ENCODE measurements around the gene ANKDD1B. TPM values are rescaled to one million over a fixed set of nuclear protein-coding genes. Genes with fewer than 3 reads are reported as not detected.

Gene ANKDD1B
- total and polyA plus RNA-seq, 12 donors, result 0.04 to 0.37 (median 0.21) TPM; not detected in 6

DNA sequence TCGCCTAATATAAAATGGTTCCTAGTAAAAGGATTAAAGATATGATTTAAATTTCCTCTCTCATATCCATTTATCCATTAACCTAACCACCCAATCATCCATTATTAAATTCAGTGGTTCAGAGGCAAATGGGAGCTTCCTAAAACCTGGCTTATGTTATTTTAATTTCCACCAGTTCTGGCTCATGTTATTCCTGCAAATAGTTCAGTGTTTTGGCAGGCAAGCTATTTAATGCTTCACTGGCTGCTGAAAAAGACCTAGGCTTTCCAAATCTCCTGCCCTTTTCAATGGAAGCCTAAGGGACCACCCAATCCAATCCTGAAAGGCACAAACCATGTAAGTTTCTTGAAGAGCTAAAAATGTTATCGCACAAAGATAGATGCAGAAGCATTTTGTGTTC, 53.7 kb downstream of the ANKDD1B start:
- DNase-seq (no peak), ATAC-seq (no peak)
- intact Hi-C loops (cut with DNase I), result loop anchor here in 2 of 10 donors (5.0 to 10.0 kb wide), 2 partner anchors 150 to 1918 kb away; partner anchors contain the start of genes CERT1 (in 1 of the 2) and POLK (in 1 of the 2)
- TF ChIP-seq, protein P1, sequence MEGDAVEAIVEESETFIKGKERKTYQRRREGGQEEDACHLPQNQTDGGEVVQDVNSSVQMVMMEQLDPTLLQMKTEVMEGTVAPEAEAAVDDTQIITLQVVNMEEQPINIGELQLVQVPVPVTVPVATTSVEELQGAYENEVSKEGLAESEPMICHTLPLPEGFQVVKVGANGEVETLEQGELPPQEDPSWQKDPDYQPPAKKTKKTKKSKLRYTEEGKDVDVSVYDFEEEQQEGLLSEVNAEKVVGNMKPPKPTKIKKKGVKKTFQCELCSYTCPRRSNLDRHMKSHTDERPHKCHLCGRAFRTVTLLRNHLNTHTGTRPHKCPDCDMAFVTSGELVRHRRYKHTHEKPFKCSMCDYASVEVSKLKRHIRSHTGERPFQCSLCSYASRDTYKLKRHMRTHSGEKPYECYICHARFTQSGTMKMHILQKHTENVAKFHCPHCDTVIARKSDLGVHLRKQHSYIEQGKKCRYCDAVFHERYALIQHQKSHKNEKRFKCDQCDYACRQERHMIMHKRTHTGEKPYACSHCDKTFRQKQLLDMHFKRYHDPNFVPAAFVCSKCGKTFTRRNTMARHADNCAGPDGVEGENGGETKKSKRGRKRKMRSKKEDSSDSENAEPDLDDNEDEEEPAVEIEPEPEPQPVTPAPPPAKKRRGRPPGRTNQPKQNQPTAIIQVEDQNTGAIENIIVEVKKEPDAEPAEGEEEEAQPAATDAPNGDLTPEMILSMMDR (IDR thresholded peaks at IDR 0.05), result no peak
- Histone ChIP-seq H3K4me1 (peaks cover 0 to 21% (median 12%) of the 10 kb centered on the region in 9 donors), H3K4me3 (no peak overlapping the region), H3K27ac (no peak overlapping the region), H3K27me3 (no peaks in the 10 kb centered on the region), H3K36me3 (no peaks in the 10 kb centered on the region), H3K9me3 (no peaks in the 10 kb centered on the region)
- 96 to 99% methylated on average over 2 of the region's 2 CpGs for WGBS, 2 donors

GRCh38 chr5:75666801-75667200, 55.5 kb downstream of the ANKDD1B start:
- peaks cover 0 to 21% (median 12%) of the 10 kb centered on the region in 9 donors for H3K4me1 ChIP-seq
- ATAC-seq (no peak), DNase-seq (no peak)
- no peaks in the 10 kb centered on the region for H3K27me3 ChIP-seq
- TF ChIP-seq, protein P1 (IDR thresholded peaks at IDR 0.05), result no peak
- intact Hi-C loops (cut with DNase I), result loop anchor here in 1 of 10 donors (10.0 kb wide), 1 partner anchor 152 kb away; the partner anchor contains the start of genes CERT1 and POLK
- H3K27ac ChIP-seq, result no peak overlapping the region
- WGBS, 2 donors, result 84 to 87% methylated on average over 6 of the region's 6 CpGs
- H3K9me3 ChIP-seq, result no peaks in the 10 kb centered on the region
- H3K4me3 ChIP-seq, result no peak overlapping the region
- H3K36me3 ChIP-seq, result no peaks in the 10 kb centered on the region

DNA sequence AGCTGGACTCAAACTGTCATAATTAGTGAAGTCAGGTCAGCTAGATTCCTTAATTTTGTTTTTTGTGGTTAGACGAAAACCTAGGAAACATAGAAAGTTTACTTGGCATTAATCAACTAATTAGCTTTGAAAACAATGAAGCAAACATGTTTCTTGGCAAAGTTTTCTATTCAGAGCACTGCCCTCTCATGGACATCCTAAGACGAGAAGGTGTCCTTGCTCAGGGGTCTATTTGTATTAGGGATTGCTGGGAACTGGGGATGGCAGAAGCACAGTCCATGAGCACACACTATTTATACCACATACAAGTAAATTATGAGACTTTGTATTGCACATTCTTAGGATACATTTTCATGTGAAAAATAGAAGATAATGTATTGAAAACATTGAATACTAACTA, 56.3 kb downstream of the ANKDD1B start:
- DNase-seq (no peak), ATAC-seq (no peak)
- TF ChIP-seq, protein P1 (IDR thresholded peaks at IDR 0.05), result peak in 3 of 9 donors; percentile 29 to 39 (median 35)
- H3K4me3 ChIP-seq, result no peak overlapping the region
- H3K36me3 ChIP-seq, result peaks cover 0 to 7% (median 0%) of the 10 kb centered on the region in 9 donors
- no peaks in the 10 kb centered on the region for H3K27me3 ChIP-seq
- H3K27ac ChIP-seq, result no peak overlapping the region
- WGBS, 2 donors, result 34 to 48% methylated on average over 2 of the region's 2 CpGs
- peaks cover 0 to 21% (median 12%) of the 10 kb centered on the region in 9 donors for H3K4me1 ChIP-seq
- H3K9me3 ChIP-seq, result no peaks in the 10 kb centered on the region
- intact Hi-C loops (cut with DNase I), result loop anchor here in 1 of 10 donors (10.0 kb wide), 1 partner anchor 153 kb away; the partner anchor contains the start of genes CERT1 and POLK

DNA sequence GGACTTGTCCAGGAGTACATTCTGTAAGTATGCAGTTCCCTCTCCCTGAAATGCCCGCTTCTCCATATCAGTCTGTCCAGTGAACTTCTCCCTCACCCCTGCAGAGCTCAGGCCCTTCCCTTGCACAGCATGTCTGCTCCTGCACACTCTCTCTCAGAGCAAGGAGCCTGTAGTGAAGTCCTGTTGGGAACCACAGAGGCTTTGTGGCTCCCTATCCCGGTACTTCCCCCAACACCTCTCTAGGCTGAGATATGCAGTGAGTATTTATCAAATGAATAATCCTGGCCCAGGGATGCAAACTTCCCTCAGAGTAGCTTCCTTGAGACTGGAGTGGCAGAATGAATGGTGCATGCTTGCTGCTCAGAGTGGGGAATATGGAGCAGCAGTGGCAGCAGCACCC, 57.2 kb downstream of the ANKDD1B start:
- 81 to 83% methylated on average over 2 of the region's 2 CpGs for WGBS, 2 donors
- ATAC-seq, result peak in 4 of 8 donors; percentile 21 to 51 (median 29)

More for the DNA sequence above, 57.2 kb downstream of the ANKDD1B start:
- Histone ChIP-seq H3K4me1 (peaks cover 0 to 21% (median 12%) of the 10 kb centered on the region in 9 donors), H3K9me3 (no peaks in the 10 kb centered on the region), H3K27ac (no peak overlapping the region), H3K36me3 (peaks cover 0 to 16% (median 0%) of the 10 kb centered on the region in 9 donors), H3K27me3 (no peaks in the 10 kb centered on the region), H3K4me3 (no peak overlapping the region)
- TF ChIP-seq, protein P1 (IDR thresholded peaks at IDR 0.05), result no peak
- intact Hi-C loops (cut with DNase I), result loop anchor here in 1 of 10 donors (10.0 kb wide), 1 partner anchor 154 kb away; the partner anchor contains the start of genes CERT1 and POLK
- no peak for DNase-seq
